PC-3 (cell line): ENCODE data around the gene MTMR4. TPM values are rescaled to one million over a fixed set of nuclear protein-coding genes. Genes with fewer than 3 reads are reported as not detected.
A peak's percentile ranks its signal among the peaks of the same experiment; 100 is the strongest.

Experiments
- ATAC-seq: fragments of 200-7000 bp; cut with Tn5 transposase; 2 replicates; pipeline ENCODE4 v1.9.1; 2020; ENCODE audit warnings: mild to moderate bottlenecking, moderate library complexity
- BruUV-seq: library from RNA; stranded (reverse); fragments of 400-500 nt; replicated peaks from 2 replicates; lab custom pipeline; 2021; lab: Mats Ljungman, UMichigan
- CTCF ChIA-PET: fragments of 300-600 bp; sonication (Branson Sonifier 250); formaldehyde crosslinking; loops from one replicate; lab custom pipeline; 2022; ENCODE audit warnings: antibody characterized with exemption; lab: Charles Lee
- POLR2A ChIA-PET: fragments of 300-600 bp; sonication (Branson Sonifier 250); formaldehyde crosslinking; loops from one replicate; lab custom pipeline; 2022; ENCODE audit warnings: antibody characterized with exemption; ENCODE audit not compliant: unreplicated experiment; lab: Charles Lee
- DNase-seq: peaks from one replicate; pipeline ENCODE4 v3.0.0-alpha.2; 2015
- H2AFZ ChIP-seq: fragments of 300-600 bp; sonication (generic); 2 replicates; pipeline ENCODE4 v1.6.0; 2016; ENCODE audit warnings: antibody characterized with exemption, low read length
- H3F3A ChIP-seq: fragments of 300-600 bp; sonication (generic); one replicate; pipeline ENCODE4 v1.6.0; 2017; ENCODE audit warnings: antibody characterized with exemption, low read length, control low read depth, mild to moderate bottlenecking; ENCODE audit not compliant: unreplicated experiment
- H3K27ac ChIP-seq: fragments of 300-600 bp; sonication (generic); 2 replicates; pipeline ENCODE4 v1.5.1; 2016; ENCODE audit warnings: mild to moderate bottlenecking, low read length
- H3K27me3 ChIP-seq: fragments of 300-600 bp; sonication (generic); 2 replicates; pipeline ENCODE4 v1.6.1; 2016; ENCODE audit warnings: low read length, mixed read lengths
- H3K36me3 ChIP-seq: fragments of 300-600 bp; sonication (generic); 2 replicates; pipeline ENCODE4 v1.6.1; 2016; ENCODE audit warnings: low read depth, mixed run types, low read length, mixed read lengths
- H3K4me1 ChIP-seq: fragments of 300-600 bp; sonication (generic); 2 replicates; pipeline ENCODE4 v1.5.1; 2016; ENCODE audit warnings: low read length; ENCODE audit not compliant: insufficient read depth
- H3K4me2 ChIP-seq: fragments of 300-600 bp; sonication (generic); 2 replicates; pipeline ENCODE4 v1.6.0; 2016; ENCODE audit warnings: low read length
- H3K4me3 ChIP-seq: fragments of 300-600 bp; sonication (generic); 2 replicates; pipeline ENCODE4 v1.5.1; 2016; ENCODE audit warnings: mild to moderate bottlenecking, low read length, mixed read lengths
- H3K79me2 ChIP-seq: fragments of 300-600 bp; sonication (generic); 2 replicates; pipeline ENCODE4 v1.6.1; 2017; ENCODE audit warnings: low read length, mixed read lengths
- H3K9ac ChIP-seq: fragments of 300-600 bp; sonication (generic); 2 replicates; pipeline ENCODE4 v1.6.0; 2016; ENCODE audit warnings: mild to moderate bottlenecking, low read length
- H3K9me2 ChIP-seq: fragments of 300-600 bp; sonication (generic); replicated peaks from 2 replicates; pipeline ENCODE4 v1.6.1; 2016; ENCODE audit warnings: mixed run types, low read length, mixed read lengths
- H3K9me3 ChIP-seq: fragments of 300-600 bp; sonication (generic); 2 replicates; pipeline ENCODE4 v1.6.1; 2016; ENCODE audit warnings: low read length, mixed read lengths
- H4K20me1 ChIP-seq: fragments of 300-600 bp; sonication (generic); 2 replicates; pipeline ENCODE4 v1.6.1; 2016; ENCODE audit warnings: low read length, mixed read lengths
- EZH2 ChIP-seq: fragments of 300-600 bp; sonication (generic); IDR thresholded peaks from one replicate; pipeline ENCODE4 v1.6.1; 2017; ENCODE audit warnings: antibody characterized with exemption, mild to moderate bottlenecking, low read length; ENCODE audit not compliant: unreplicated experiment
- EZH2phosphoT487 ChIP-seq: fragments of 300-600 bp; sonication (generic); IDR thresholded peaks from 2 replicates; pipeline ENCODE4 v1.6.1; 2018; ENCODE audit warnings: mild to moderate bottlenecking, antibody characterized with exemption, low read length, borderline replicate concordance
- intact Hi-C: fragments of 100-400 bp; cut with micrococcal nuclease; formaldehyde crosslinking; loops from 2 replicates; pipeline ENCODE4 v1.9.0; 2023
- total RNA-seq: library from RNA; depleted of rRNA; stranded (reverse); fragments of >200 nt; gene quantifications from 2 replicates; pipeline ENCODE4 v1.2.3, GENCODE V29; 2014
- TF ChIP-seq, protein P1 (sequence below): fragments of 300-600 bp; sonication (generic); conservative IDR thresholded peaks from 2 replicates; pipeline ENCODE4 v1.5.1; 2017; ENCODE audit warnings: antibody characterized with exemption, low read depth, mild to moderate bottlenecking, low read length

Gene MTMR4
- total RNA-seq, 1 experiment from 2014 or later: 48.7 TPM

GRCh38 chr17:58525239-58525638, 10.8 kb upstream of the MTMR4 start:
- TF ChIP-seq EZH2 (no peak), EZH2phosphoT487 (no peak)
- TF ChIP-seq, protein P1, sequence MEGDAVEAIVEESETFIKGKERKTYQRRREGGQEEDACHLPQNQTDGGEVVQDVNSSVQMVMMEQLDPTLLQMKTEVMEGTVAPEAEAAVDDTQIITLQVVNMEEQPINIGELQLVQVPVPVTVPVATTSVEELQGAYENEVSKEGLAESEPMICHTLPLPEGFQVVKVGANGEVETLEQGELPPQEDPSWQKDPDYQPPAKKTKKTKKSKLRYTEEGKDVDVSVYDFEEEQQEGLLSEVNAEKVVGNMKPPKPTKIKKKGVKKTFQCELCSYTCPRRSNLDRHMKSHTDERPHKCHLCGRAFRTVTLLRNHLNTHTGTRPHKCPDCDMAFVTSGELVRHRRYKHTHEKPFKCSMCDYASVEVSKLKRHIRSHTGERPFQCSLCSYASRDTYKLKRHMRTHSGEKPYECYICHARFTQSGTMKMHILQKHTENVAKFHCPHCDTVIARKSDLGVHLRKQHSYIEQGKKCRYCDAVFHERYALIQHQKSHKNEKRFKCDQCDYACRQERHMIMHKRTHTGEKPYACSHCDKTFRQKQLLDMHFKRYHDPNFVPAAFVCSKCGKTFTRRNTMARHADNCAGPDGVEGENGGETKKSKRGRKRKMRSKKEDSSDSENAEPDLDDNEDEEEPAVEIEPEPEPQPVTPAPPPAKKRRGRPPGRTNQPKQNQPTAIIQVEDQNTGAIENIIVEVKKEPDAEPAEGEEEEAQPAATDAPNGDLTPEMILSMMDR: no peak
- Histone ChIP-seq H3K36me3 (no peaks in the 10 kb centered on the region), H3K9me2 (no peaks in the 10 kb centered on the region), H3K27me3 (no peaks in the 10 kb centered on the region), H3K27ac (no peak overlapping the region), H3K9me3 (no peaks in the 10 kb centered on the region), H3K4me2 (no peak overlapping the region), H3K4me3 (no peak overlapping the region), H3K9ac (no peak overlapping the region), H3K4me1 (no peaks in the 10 kb centered on the region), H3F3A (no peaks in the 10 kb centered on the region), H4K20me1 (no peaks in the 10 kb centered on the region), H3K79me2 (no peaks in the 10 kb centered on the region), H2AFZ (0 out of 2 replicates have a peak overlapping the region, but pooled peaks have one; percentile 36)
- no TSS peak for BruUV-seq
- intact Hi-C loops: no loop called here
- ChIA-PET CTCF (no interaction called here), POLR2A (no interaction called here)
- ATAC-seq: no peak
- no peak for DNase-seq

GRCh38 chr17:58521680-58522079, 7.2 kb upstream of the MTMR4 start:
- ATAC-seq (no peak), DNase-seq (no peak)
- Histone ChIP-seq H3K27me3 (no peaks in the 10 kb centered on the region), H3K4me3 (no peak overlapping the region), H3K4me2 (no peak overlapping the region), H3K9me2 (no peaks in the 10 kb centered on the region), H3K27ac (no peak overlapping the region), H3K79me2 (no peaks in the 10 kb centered on the region), H4K20me1 (no peaks in the 10 kb centered on the region), H2AFZ (no peak overlapping the region), H3K36me3 (no peaks in the 10 kb centered on the region), H3K9me3 (no peaks in the 10 kb centered on the region), H3F3A (no peaks in the 10 kb centered on the region), H3K9ac (no peak overlapping the region), H3K4me1 (peaks cover 12% of the 10 kb centered on the region)
- BruUV-seq: no TSS peak
- TF ChIP-seq EZH2: no peak
- TF ChIP-seq EZH2phosphoT487: no peak
- TF ChIP-seq, protein P1: no peak
- intact Hi-C loops: no loop called here
- CTCF ChIA-PET: no interaction called here
- POLR2A ChIA-PET: no interaction called here

- Histone ChIP-seq H2AFZ (no peak overlapping the region), H3F3A (no peaks in the 10 kb centered on the region), H3K79me2 (no peaks in the 10 kb centered on the region), H4K20me1 (no peaks in the 10 kb centered on the region), H3K4me1 (peaks cover 12% of the 10 kb centered on the region), H3K9me2 (no peaks in the 10 kb centered on the region), H3K36me3 (no peaks in the 10 kb centered on the region), H3K9me3 (no peaks in the 10 kb centered on the region), H3K27me3 (no peaks in the 10 kb centered on the region), H3K4me2 (no peak overlapping the region), H3K4me3 (no peak overlapping the region), H3K9ac (no peak overlapping the region), H3K27ac (no peak overlapping the region)
- intact Hi-C loops: no loop called here
- POLR2A ChIA-PET: no interaction called here
- no peak for TF ChIP-seq EZH2
- TF ChIP-seq, protein P1: peak; percentile 58
- no TSS peak for BruUV-seq
- CTCF ChIA-PET: interaction anchor here (0.6 to 0.8 kb wide), 4 partner anchors 57 to 187 kb away, joined by 3 to 6 read pairs (median 4); no protein-coding TSS in a partner anchor
- ATAC-seq (no peak), DNase-seq (peak; percentile 32)
Measured at GRCh38 chr17:58520843-58521430, 6.5 kb upstream of the MTMR4 start.
